GM23248 (cell line): ENCODE data around the gene C2orf42.

ENCODE experiments used
- EZH2 ChIP-seq: fragments of 200-600 bp; sonication (generic); IDR thresholded peaks from 2 replicates; pipeline ENCODE4 v1.6.1; 2018; ENCODE audit warnings: antibody characterized with exemption, mild to moderate bottlenecking; ENCODE audit not compliant: insufficient read depth, poor library complexity, severe bottlenecking
- EZH2phosphoT487 ChIP-seq: fragments of 200-600 bp; sonication (generic); IDR thresholded peaks from 2 replicates; pipeline ENCODE4 v1.6.1; 2018; ENCODE audit warnings: antibody characterized with exemption, moderate library complexity, mild to moderate bottlenecking, low read depth; ENCODE audit not compliant: insufficient read depth

GRCh38 chr2:70214365-70214764, 23.5 kb upstream of the C2orf42 start:
- TF ChIP-seq EZH2 (no peak), EZH2phosphoT487 (no peak)
